ENCODE measurements around the gene PCDH20.
"Not testable (repeated sequence)": the region's sequence is repeated elsewhere in the genome, so short reads cannot be mapped to it uniquely, and the experiment has no call there.

The PCDH20 gene, protein sequence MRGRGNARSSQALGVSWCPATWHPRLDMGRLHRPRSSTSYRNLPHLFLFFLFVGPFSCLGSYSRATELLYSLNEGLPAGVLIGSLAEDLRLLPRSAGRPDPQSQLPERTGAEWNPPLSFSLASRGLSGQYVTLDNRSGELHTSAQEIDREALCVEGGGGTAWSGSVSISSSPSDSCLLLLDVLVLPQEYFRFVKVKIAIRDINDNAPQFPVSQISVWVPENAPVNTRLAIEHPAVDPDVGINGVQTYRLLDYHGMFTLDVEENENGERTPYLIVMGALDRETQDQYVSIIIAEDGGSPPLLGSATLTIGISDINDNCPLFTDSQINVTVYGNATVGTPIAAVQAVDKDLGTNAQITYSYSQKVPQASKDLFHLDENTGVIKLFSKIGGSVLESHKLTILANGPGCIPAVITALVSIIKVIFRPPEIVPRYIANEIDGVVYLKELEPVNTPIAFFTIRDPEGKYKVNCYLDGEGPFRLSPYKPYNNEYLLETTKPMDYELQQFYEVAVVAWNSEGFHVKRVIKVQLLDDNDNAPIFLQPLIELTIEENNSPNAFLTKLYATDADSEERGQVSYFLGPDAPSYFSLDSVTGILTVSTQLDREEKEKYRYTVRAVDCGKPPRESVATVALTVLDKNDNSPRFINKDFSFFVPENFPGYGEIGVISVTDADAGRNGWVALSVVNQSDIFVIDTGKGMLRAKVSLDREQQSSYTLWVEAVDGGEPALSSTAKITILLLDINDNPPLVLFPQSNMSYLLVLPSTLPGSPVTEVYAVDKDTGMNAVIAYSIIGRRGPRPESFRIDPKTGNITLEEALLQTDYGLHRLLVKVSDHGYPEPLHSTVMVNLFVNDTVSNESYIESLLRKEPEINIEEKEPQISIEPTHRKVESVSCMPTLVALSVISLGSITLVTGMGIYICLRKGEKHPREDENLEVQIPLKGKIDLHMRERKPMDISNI

GRCh38 chr13:61415749-61416148 lies at the start of gene PCDH20:
TSS of gene PCDH20 (minus strand) at chr13:61415849. CDS start at chr13:61415158, 691 bp downstream.
- no peak for DNase-seq (ENCODE audit: low read depth in 2 of 2)

- no peak for DNase-seq (ENCODE audit: low read depth in 2 of 2)
Observed at GRCh38 chr13:61463024-61463423, 47.4 kb upstream of the PCDH20 start.

DNA sequence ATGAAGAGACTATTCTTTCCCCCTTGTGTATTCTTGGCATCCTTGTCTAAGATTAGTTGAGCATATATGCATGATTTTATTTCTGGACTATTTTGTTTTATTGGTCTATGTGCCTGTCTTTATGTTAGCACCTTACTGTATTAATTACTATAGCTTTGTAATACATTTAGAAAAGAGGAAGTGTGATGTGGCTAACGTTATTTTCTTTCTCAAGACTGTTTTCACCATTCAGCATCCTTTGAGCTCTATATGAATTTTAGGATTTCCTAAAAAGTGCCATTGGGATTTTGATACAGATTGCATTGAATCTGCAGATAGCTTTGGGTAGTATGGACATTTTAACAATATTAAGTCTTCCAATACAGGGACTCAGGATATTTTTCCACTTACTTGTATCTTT lies 37.5 kb upstream of the PCDH20 start:
- DNase-seq (ENCODE audit: low read depth in 2 of 2), result no peak

GRCh38 chr13:61432029-61432428 lies 16.4 kb upstream of the PCDH20 start:
- no peak for DNase-seq (ENCODE audit: low read depth in 2 of 2)

GRCh38 chr13:61423915-61424314 lies 8.3 kb upstream of the PCDH20 start:
- DNase-seq (ENCODE audit: low read depth in 2 of 2), result no peak

DNA sequence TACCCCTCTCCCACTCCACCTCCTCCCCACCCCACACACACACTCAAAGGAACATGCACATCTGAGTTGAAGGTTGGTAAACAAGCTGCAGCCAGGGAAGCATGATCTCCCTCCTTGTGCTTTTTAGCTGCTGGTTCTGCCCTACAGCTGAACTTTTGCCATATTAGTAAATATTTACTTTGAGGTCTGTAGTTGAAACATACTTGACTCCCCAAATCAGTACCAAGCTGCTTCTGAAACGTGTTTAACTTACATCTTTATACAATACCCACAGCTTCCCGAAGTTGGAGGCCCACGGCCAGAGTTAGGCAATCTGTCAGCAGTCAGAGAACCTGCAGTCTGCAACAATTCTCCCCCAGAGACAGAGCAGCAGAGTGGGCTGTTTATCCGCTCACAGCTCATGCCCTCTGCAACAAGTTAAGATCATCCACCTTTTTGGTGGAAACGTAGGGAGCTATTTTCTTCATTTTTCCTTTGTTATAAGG lies 1.5 kb upstream of the PCDH20 start:
- DNase-seq (ENCODE audit: low read depth in 2 of 2), result no peak

- DNase-seq (ENCODE audit: low read depth in 2 of 2), result no peak
Observed at GRCh38 chr13:61415058-61415721, 459 bp downstream of the PCDH20 start.

DNA sequence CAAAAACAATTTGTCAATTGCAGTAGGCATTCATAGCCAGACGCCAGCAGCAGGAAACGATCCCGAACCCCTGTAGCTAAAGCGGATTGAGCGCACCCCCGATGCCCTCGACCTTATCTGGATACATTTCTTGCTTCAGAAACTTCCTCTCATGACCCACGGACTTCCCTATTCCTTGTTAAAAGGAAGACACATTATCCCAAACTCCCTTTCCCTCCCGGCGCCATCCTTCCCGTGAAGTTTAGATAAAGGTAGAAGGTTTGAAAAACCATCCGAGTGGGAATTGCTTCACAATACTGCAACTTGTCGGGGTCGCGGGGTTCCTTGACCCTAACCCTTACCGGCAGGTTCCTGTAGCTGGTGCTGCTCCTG lies 977 bp downstream of the PCDH20 start:
- no peak for DNase-seq (ENCODE audit: low read depth in 2 of 2)

DNA sequence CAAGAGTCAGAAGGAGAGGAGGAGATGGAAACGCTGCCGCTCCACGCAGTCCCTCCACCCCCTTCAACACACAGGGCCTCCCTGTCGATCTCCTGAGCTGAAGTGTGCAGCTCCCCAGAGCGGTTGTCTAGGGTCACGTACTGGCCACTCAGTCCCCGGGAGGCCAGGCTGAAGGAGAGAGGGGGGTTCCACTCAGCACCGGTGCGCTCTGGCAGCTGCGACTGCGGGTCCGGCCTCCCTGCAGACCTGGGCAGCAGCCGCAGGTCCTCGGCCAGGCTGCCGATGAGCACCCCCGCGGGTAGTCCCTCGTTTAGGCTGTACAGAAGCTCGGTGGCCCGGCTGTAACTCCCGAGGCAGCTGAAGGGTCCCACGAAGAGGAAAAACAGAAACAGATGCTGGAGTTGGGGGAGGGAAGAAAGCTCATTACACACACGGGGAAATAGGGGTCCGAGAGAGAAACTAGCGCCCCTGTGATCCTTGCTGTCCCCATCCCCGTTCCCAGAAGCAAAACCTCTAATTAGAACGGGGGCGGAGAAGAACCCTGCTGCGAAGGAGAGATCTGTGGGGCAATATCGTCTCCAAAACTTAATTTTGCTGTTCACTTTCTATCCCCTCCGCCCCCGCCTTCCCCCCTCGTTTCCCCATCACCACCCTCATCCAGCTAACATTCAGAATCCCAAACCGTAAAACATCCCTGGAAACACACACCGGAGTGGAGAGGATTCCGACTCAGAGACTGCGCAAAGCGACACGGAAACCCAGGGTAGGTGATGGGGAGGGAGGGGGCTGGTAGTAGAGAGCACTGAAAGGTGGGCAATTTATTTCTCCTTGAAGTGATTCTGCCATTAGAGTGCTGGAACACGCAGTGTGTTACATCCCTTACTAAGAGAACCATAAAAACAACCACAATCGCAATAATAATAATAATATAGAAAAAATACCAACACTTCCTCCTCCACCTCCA lies 1.8 kb downstream of the PCDH20 start:
- DNase-seq (ENCODE audit: low read depth in 2 of 2), result no peak

GRCh38 chr13:61410669-61411297 lies 4.9 kb downstream of the PCDH20 start:
- no peak for DNase-seq (ENCODE audit: low read depth in 2 of 2)

DNA sequence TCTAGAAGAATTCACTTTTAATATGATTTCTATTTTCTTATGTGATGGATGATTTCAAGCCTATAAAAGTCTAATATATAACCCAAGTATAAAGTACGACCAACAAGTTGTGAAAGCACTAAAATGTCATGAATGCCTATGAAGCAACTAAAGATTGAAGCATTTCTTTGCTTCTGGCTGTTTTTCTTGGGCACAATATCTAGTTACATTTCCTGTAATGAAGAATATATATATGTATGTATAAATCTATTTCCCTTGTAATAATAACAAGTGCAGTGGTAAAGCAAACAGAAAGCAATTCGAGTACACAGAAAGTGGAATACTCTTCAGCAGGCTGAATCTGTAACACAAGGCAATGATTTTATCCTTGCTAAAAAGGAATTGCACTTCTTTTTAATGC lies 5.4 kb downstream of the PCDH20 start:
- DNase-seq (ENCODE audit: low read depth in 2 of 2), result no peak

DNA sequence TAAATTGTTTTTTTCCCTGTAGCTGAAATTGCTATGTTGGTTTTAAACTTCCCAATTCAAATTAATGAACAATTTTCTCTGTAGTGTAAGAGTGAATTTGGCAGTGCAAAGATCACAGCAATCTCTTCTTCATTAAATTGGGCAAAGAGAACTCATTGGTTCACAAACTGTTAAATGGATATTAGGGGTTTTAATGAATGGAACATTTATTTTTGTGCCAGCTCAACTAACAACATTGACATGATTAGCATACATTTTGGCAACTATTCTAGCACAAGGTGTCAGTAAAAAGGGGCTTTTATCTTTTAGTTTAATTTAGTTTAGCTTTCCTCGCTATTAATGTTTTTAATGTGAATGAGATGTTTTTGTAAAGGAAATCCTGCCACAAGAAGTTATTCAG lies 7.1 kb downstream of the PCDH20 start:
- no peak for DNase-seq (ENCODE audit: low read depth in 2 of 2)

- DNase-seq (ENCODE audit: low read depth in 2 of 2), result no peak
Observed at GRCh38 chr13:61406275-61406674, 9.4 kb downstream of the PCDH20 start.

GRCh38 chr13:61396121-61396520 lies 19.5 kb downstream of the PCDH20 start:
- no peak for DNase-seq (ENCODE audit: low read depth in 2 of 2)

DNA sequence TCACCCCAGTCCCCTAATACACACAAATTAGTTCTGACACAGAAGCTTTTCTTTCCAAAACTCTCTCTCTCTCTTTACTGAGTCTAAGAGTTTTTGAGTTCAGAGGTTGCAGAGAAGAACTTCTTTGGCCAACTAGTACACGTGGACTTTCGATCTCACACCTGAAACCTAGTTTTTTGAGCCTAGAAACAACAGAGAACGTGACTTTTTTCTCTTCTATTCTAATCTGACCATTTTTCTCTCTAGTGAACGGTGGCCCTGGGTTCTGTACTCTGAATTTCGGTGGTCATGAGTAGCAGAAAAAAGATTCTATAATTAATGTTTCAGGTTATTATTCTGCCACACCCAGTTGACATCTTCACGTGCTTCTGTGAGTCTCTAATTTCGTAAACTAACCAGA lies 24.2 kb downstream of the PCDH20 start:
- no peak for DNase-seq (ENCODE audit: low read depth in 2 of 2)

GRCh38 chr13:61387694-61388093 lies 28.0 kb downstream of the PCDH20 start:
- DNase-seq (ENCODE audit: low read depth in 2 of 2), result no peak

GRCh38 chr13:61383111-61383510 lies 32.5 kb downstream of the PCDH20 start:
- no peak for DNase-seq (ENCODE audit: low read depth in 2 of 2)

DNA sequence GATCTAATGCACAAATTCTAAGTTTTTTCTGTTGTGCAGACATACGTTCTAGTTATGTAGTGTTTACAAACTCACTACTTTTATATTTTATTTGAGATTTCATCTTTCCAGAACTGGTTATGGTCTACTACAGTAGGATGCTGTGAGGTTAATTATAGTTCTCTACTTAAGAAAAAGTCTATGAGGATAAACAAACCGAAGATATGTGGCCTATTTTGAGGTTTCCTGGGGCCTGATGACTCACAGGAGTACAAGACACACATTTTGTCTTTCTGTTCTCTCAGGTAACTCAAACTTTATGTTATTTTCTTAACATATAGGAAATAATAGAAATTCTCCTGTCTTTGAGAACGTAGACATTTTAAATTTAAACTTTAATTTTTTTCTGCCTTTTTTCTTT lies 45.1 kb downstream of the PCDH20 start:
- no peak for DNase-seq (ENCODE audit: low read depth in 2 of 2)

- DNase-seq (ENCODE audit: low read depth in 2 of 2), result not testable (repeated sequence)
Observed at GRCh38 chr13:61364690-61365089, 51.0 kb downstream of the PCDH20 start.

- no peak for DNase-seq (ENCODE audit: low read depth in 2 of 2)
Observed at GRCh38 chr13:61362522-61362921, 53.1 kb downstream of the PCDH20 start.

Measured in stimulated activated CD4-positive, alpha-beta T cell treated with anti-CD3 and anti-CD28 coated beads, Interleukin-1b, Interleukin-23, amount 100 ng/mL, for 1 hour (primary cell).